Osteocyte (in vitro differentiated cells): ENCODE results near the gene UROS. TPM values are rescaled to one million over a fixed set of nuclear protein-coding genes. Genes with fewer than 3 reads are reported as not detected.

Source experiments
- DNase-seq: peaks from one replicate; pipeline ENCODE4 v3.0.0; 2021; ENCODE audit warnings: mixed read lengths; ENCODE audit not compliant: unreplicated experiment; ENCODE audit errors: extremely low spot score
- H3K27ac Mint-ChIP-seq: one replicate; pipeline ENCODE4 v1.8.0; 2021; ENCODE audit warnings: mild to moderate bottlenecking, mixed read lengths; ENCODE audit not compliant: unreplicated experiment
- H3K27me3 Mint-ChIP-seq: one replicate; pipeline ENCODE4 v1.8.0; 2021; ENCODE audit warnings: mixed read lengths; ENCODE audit not compliant: unreplicated experiment
- H3K36me3 Mint-ChIP-seq: one replicate; pipeline ENCODE4 v1.8.0; 2021; ENCODE audit warnings: mixed read lengths; ENCODE audit not compliant: unreplicated experiment
- H3K4me1 Mint-ChIP-seq: one replicate; pipeline ENCODE4 v1.8.0; 2021; ENCODE audit warnings: mixed read lengths; ENCODE audit not compliant: unreplicated experiment
- H3K4me3 Mint-ChIP-seq: one replicate; pipeline ENCODE4 v1.8.0; 2021; ENCODE audit warnings: mild to moderate bottlenecking, moderate library complexity, mixed read lengths; ENCODE audit not compliant: unreplicated experiment
- H3K9me3 Mint-ChIP-seq: one replicate; pipeline ENCODE4 v1.8.0; 2021; ENCODE audit warnings: mixed read lengths; ENCODE audit not compliant: unreplicated experiment
- CTCF ChIP-seq: fragments of 200-600 bp; sonication (generic); IDR thresholded peaks from 2 replicates; pipeline ENCODE4 v1.5.0; 2021; ENCODE audit warnings: antibody characterized with exemption, mild to moderate bottlenecking, moderate library complexity
- total RNA-seq: library from RNA; stranded (reverse); gene quantifications from 2 replicates; pipeline ENCODE4 v1.2.1, GENCODE V29; 2021

Gene UROS
- total RNA-seq, 1 donor from 2014 or later, result 68.0 TPM

GRCh38 chr10:125788156-125789034 is 34.7 kb downstream of the UROS start:
- no peak for DNase-seq
- TF ChIP-seq CTCF, result no peak
- Mint-ChIP-seq H3K9me3 (no peaks in the 10 kb centered on the region), H3K4me3 (no peak overlapping the region), H3K4me1 (no peaks in the 10 kb centered on the region), H3K27me3 (no peaks in the 10 kb centered on the region), H3K27ac (no peak overlapping the region), H3K36me3 (peaks cover 22% of the 10 kb centered on the region)

- DNase-seq, result no peak
- H3K27ac Mint-ChIP-seq, result no peak overlapping the region
- H3K9me3 Mint-ChIP-seq, result no peaks in the 10 kb centered on the region
- no peaks in the 10 kb centered on the region for H3K27me3 Mint-ChIP-seq
- H3K36me3 Mint-ChIP-seq, result peaks cover 13% of the 10 kb centered on the region
- TF ChIP-seq CTCF, result no peak
- no peak overlapping the region for H3K4me3 Mint-ChIP-seq
- H3K4me1 Mint-ChIP-seq, result no peaks in the 10 kb centered on the region
Observed at GRCh38 chr10:125785791-125786190, 37.3 kb downstream of the UROS start.

- Mint-ChIP-seq H3K27me3 (no peaks in the 10 kb centered on the region), H3K27ac (no peak overlapping the region), H3K4me3 (no peak overlapping the region), H3K4me1 (no peaks in the 10 kb centered on the region), H3K36me3 (peaks cover 8% of the 10 kb centered on the region), H3K9me3 (no peaks in the 10 kb centered on the region)
- DNase-seq, result no peak
- TF ChIP-seq CTCF, result no peak
Observed at GRCh38 chr10:125783957-125784356, 39.1 kb downstream of the UROS start.

GRCh38 chr10:125783408-125783807 is 39.6 kb downstream of the UROS start:
- Mint-ChIP-seq H3K4me3 (no peak overlapping the region), H3K9me3 (no peaks in the 10 kb centered on the region), H3K4me1 (no peaks in the 10 kb centered on the region), H3K27me3 (no peaks in the 10 kb centered on the region), H3K27ac (no peak overlapping the region), H3K36me3 (peaks cover 8% of the 10 kb centered on the region)
- no peak for DNase-seq
- TF ChIP-seq CTCF, result no peak

GRCh38 chr10:125782616-125783015 is 40.4 kb downstream of the UROS start:
- DNase-seq, result no peak
- no peak for TF ChIP-seq CTCF
- H3K4me1 Mint-ChIP-seq, result no peaks in the 10 kb centered on the region
- no peak overlapping the region for H3K27ac Mint-ChIP-seq
- no peak overlapping the region for H3K4me3 Mint-ChIP-seq
- H3K27me3 Mint-ChIP-seq, result peaks cover 7% of the 10 kb centered on the region
- peaks cover 4% of the 10 kb centered on the region for H3K36me3 Mint-ChIP-seq
- no peaks in the 10 kb centered on the region for H3K9me3 Mint-ChIP-seq
